Stimulated activated CD4-positive, alpha-beta T cell treated with anti-CD3 and anti-CD28 coated beads, Interleukin-12 subunit alpha, Interleukin-12 subunit beta, amount 100 ng/mL, for 24 hours (primary cell): ENCODE data around the gene ELP5.
A peak's percentile ranks its signal among the peaks of the same experiment; 100 is the strongest.
"Not testable (repeated sequence)": the region's sequence is repeated elsewhere in the genome, so short reads cannot be mapped to it uniquely, and the experiment has no call there.

Experiments
- DNase-seq, 2 experiments: peaks; one replicate each; pipeline ENCODE4 v3.0.0-alpha.2; 2020; ENCODE audit warnings: low read depth in 2 of 2

The ELP5 gene

DNA sequence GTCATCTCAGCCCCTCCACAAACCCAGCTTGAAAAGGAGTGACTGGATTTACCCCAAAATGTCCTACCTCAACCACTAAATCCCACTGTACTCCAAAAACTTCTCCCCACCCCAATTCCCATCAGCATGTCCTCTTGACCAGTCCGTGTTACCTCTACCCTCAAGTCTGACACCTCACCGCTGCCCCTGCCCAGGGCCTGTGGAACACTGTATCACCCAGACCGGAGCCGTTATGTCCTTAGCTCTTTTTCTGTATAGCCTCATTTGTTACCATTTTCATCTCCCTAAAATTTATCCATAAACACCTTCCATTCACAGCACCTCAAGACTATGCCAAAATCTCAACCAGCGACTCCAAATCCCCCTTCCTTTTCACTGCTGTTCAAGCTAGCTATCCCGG, 15.2 kb upstream of the ELP5 start:
- DNase-seq = no peak

DNA sequence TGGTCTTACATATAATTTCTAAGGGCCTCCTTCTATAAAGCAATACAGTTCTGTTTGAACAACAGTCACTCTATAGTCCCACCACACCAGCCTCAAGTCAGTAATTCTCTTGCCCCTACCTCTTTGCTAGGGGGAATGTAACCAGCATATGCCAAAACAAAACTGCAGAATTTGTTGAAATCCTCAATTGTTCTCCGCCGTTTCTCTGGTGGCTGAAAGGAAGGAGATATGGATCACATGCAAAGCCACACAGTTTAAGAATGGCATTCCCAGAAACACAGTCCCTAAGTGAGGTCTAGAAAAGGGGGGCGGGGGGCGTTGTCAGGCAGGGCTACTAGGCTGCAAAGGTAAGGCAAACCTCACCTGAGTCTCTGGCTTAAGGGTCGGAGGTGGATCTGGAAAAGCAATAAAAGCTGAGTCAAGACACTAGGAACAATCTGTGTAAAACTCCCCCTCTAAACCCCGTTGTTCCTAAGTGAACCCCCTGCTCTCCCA, 14.7 kb upstream of the ELP5 start:
- no peak for DNase-seq

DNA sequence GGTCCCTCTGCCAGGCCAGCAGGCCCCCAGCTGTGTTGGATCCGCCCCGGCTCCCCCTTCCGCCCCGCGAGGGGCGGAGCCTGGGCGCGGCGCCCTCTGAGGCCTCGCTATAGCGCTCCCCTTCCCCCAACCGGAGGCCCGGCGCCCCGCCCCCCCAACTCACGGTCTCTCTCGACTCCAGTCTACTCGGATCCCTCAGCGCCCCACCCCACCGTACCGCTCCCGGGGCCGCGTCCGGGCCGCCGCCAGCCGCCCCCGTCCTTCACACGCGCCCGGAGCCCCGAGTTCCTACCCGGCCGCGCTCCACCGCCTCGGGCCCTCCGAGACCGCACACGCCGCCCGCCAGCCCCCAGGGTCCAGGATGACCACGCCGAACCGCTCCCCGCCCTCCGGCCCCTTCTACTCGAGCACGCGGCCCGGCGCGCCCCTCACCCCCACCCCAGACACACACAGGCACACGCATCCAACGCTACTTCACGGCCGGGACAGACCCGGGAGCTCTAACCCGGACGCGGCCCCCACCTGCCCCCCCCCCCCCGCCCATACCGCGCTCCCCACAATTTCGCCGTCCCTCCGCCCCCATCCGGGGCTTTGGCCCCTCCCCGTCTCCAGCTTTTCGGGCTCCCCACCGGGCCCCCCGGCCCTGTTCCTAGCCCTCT, 14.1 kb upstream of the ELP5 start:
- peak; percentile 76 to 86 for DNase-seq

DNA sequence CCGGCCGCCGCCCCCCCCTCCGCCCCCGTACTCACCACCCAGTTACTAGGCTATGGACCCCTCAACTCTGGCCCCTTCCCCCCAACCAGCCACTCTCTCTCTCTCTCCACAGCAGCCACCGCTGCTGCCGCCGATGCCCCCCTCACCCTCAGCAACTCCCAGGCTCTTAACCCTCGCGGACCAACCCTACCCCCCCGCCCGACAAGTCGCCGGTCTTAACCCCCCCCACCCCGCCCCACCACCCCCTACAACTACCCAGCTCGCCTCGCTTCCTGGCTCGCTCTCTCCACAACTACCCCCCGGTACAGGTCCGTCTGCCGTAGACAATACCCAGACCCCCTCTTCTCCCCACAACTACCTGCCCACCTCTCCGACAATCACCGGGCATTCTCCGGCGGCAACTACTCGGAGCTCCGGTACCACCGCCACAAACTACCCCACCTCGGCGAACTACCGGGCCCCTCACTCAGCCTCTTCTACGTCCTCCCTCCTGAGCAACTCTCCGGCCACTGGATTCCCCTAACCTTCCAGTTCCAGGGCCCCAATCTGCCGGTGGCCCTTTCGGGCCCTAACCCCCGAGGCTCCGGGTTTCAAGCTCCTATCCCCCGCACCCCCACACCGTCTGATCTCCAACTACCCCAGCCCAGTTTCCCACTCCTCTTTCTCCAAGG, 13.5 kb upstream of the ELP5 start:
- DNase-seq = no peak

DNA sequence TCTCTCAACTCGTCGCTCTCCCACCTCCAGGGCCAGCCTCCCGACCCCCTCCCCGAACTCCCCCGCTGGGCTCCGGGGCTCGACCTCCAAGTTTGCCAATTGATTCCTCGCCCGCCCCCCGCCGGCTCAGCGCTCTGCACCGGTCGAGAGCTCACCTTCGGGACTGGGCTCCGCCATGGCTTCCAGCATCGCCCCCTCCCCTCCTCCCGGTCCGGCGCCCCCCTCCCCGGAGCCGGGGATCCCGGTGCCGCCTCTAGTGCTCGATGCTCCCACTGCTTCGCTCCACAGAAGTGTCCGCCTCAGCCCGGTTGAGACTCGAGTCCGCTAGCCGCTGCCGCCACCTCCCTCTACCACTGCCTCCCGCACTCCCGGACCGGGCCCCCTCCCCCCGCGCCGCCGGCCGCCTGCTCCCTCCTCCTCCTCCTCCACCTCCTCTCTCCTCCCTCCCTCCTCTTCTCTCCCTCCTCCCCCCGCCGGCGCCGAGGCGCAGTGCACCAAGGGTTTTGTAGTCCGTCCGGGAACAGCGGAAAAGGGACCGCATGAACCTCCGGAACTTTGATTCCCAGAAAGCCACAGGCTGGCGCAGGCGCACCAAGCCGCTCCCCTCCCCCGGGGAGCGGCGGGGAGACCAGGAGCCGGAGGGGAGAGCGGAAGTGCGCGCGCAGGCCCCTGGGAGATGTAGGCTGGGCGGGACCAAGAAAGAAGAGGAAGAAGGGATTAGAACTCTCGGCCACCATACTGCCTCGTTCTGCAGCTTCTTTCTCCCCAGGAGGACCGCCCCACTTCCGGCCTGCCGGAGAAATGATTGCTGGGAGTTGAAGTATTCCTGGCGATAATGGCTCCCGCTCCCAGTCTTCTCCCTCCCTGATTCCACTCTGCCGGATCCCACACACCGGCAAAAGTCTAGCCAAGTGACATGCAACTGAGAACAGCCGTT, 12.7 kb upstream of the ELP5 start, which contains the start of gene PHF23:
PHF23 (minus strand) TSS at position 367 of the 937 bp plus-strand sequence; CDS start at position 189, 178 bp downstream.
- DNase-seq = peak; percentile 96 to 97

DNA sequence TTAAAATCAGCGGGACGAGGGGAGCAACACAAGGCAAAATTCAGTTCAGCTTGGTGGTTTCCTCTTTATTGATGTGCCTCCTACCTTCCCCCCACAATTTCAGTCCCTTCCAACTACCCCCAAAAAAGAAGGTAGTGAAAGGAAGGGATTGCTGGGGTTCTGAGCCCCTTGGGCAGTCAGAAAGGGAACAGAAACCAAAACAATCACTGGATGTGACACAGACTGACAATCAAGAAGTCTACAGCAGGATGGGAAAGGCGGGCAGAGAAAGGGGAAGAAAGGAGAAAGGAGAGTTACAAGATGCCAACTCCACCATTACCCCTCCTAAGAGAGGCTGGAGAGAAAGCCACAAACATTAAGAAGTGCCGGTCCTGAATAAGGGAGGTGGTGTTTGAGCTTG, 11.6 kb upstream of the ELP5 start:
- DNase-seq = no peak

DNA sequence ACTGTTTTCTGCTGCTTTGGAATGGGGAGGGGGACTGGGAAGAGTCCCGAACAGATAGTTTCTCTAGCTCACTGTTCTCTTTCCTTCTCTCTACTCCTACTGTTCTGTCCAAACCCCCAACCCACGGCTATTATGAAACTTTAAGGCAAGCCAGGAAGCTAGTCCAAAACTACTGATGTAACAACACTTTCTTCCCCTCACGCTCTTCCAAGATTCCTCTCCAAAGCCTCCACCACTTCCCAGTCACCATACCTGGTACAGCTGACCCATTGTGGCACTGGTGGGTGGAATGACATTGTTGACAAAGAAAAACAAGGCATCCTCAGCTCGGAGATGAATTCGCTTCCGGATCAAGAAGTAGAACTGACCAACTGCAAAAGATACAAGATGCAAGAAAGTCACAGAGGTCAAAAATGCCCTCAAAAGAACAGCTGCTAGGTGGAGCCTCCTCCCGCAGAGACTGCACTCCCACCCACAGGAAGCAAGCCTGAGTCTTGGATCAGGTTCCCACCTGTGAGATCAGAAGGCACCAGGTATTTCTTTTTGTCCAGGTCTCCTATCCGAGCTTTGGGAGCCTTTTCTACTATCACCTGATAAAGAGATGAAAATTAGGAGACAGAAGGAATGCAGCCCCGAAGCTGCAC, 10.8 kb upstream of the ELP5 start:
- DNase-seq = no peak

DNA sequence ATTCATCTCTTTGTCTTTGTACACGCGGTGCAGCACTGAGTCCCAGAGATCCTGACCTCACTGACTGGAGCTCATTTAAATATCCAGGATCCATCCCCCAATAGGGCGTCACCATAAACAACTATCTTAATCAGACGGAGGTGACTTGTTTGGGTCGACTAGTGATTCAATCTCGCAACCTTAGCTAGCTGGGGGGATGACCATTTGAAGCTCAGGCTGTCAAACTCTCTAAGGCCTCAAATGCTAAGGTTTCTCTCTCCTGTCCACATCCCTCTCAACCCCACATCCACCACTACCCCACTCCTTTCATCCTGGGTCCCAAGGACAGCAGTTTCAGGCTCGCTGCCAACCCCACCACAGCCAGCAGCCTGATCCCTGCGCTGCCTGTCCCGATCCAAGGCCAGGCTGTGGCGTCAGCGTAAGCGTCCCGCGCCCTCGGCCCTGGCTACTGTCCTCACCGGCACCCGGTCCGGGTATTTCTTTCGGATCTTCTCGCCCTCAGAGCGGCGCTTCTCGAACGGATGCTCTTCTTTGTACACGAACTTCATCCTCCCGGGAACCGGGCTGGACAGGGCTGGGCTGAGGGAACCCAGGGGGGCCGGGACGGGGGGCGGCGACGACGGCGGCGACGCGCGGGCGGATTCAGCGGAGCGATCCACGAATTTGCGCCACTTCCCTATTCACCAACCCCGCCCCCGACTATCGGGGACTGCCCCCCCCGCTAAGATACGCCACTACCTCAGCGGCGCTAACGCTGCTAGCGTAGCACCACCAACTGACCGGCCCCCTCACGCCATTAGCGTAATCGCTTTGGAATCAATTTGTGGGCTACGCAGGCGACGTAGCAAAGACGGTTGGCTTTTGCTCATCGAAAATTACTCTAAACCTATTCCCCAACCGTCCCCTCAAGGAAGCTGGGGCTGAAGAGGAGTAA, 10.0 kb upstream of the ELP5 start, which contains the start of gene GABARAP:
GABARAP (minus strand) TSS at position 667 of the 934 bp plus-strand sequence; CDS start at position 548, 119 bp downstream.
- peak; percentile 83 to 90 for DNase-seq

DNA sequence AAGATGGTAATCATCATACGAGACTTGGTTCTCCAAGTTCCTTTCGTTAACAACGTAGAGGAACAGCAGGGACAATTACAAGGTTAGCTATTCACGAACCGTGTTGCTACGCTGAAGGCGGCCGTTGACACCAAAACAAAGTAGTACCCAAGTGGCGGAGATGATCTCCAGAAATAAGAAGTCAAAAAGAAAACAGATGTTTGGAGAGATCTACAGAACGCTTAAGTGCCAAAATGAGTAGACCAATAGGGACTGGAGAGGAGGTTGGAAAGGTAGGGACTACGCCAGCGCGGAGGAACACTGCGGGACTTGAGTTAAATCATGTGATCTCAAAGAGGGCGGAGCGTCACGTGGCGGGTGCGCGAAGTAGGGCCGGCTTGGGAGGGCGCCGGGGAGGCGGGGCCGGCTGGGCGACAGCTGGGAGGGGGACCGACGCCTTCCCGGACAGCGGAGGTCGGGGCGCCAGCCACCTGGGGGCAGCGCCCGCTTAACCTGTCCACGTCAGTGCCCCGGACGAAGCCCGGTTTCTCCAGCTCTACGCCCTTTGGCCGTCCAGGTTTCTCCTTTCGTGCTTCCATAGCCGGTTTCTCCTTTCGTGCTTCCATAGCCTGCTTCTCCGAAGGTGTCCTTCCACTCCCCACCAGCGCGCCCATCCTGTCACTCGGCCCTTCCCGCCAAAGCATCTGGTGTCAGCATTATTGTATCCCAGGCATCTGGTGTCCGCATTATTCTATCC, 9.1 kb upstream of the ELP5 start:
- peak; percentile 81 to 89 for DNase-seq

DNA sequence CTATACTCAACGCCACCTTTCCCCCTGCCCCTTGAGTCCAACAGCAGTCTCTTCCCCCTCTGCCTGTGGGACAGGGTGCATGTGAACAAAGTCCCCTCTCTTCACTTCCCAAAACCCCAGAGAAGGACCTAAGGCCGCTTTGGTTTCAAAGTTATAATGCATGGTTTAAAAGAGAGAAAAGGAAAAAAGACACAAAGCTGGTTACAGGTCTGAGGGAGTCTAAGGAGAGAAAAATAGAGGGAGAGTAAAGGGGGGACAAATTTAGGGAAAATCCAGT, 8.6 kb upstream of the ELP5 start:
- DNase-seq = no peak

DNA sequence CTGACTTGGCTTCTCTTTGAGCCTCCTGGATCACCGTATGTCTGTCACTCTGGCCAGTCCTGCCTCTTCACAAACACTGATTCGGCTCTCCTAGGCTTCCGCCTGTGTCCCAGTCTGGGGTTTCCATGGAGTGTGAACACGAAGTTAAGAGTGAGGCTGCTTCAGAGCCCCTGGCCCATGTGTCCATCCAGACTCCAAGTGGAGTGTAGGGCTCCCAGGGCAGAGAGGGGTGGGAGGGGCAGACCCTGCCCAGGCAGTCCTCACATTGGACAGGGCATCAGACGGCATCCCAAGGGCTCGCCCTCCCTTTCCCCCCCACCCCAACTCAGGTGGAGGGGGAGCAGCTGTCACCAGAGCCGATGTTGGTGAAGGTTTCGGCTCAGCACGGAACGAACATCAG, 8.2 kb upstream of the ELP5 start:
- not testable (repeated sequence) for DNase-seq

DNA sequence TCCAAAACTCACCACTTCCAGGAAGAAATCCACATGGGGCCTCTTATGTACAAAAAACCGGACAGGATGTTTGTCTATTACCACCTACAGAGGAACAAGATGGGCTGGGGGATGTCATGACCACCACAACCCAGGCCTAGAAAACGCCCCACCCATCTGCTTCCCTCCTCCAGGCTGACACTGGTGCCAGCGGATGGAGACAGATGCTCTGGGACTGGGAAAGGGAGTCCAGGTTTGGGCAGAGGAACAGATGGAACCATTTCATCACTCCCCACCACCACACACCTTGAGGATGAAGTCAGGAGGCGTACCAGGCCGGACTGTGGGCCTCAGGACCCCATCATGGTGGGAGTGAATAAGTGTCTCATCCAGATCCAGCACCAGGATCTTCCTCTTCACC, 5.2 kb upstream of the ELP5 start:
- DNase-seq = no peak

DNA sequence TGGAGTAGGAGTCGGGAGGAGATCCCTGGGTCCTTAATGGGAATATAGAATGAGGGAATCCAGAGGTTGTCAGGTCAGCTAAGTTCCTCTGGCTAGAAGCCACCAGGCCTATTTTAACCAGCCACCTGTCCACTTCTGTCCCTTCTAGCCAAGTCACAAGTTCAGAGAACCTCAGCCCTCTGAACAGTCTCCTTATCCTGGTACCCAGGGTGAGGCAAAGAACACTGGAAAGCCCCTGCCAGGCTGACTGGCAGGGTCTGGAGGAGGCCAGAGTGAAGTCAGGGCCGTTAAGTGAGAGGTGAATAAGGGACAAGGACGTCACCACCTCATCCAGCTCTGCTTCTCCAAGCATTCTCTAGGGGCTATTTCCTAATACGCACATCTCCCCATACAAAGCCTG, 3.2 kb upstream of the ELP5 start:
- no peak for DNase-seq

DNA sequence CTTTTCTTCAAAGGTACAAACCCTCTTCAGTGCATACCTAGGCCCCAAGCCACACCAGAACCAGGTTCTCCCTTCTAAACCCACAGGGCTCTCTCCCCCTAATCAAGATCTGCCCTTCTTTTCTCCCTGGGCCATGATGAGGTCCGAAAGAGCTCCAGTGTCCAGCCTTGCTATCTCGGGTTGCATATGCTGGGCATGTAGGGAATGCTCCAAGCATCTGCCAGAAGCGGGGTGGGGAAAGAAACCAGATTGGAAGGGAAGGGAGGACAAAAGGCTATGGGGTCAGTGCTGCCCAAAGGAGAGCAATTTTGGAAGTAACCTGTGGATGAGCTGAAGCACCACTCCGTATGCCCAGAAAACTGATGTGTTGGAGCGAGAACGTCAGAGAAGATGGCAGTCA, 2.8 kb upstream of the ELP5 start:
- no peak for DNase-seq

DNA sequence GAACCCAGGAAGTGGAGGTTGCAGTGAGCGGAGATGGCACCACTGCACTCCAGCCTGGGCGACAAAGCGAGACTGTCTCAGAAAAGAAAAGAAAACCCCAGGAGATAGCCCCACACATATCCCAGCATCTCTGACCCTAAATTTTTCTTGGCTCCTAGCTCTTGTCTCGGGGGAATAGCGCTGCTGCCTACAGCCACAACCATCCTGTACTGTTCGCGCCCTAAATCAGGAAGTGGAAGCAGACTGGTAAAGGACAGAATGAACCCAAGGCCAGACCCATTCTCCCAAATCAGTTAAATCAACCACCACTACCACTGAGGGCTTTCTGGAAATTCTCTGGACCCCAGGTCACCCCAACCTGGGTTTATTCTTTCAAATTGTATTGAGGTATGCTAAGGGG, 2.2 kb upstream of the ELP5 start:
- no peak for DNase-seq

DNA sequence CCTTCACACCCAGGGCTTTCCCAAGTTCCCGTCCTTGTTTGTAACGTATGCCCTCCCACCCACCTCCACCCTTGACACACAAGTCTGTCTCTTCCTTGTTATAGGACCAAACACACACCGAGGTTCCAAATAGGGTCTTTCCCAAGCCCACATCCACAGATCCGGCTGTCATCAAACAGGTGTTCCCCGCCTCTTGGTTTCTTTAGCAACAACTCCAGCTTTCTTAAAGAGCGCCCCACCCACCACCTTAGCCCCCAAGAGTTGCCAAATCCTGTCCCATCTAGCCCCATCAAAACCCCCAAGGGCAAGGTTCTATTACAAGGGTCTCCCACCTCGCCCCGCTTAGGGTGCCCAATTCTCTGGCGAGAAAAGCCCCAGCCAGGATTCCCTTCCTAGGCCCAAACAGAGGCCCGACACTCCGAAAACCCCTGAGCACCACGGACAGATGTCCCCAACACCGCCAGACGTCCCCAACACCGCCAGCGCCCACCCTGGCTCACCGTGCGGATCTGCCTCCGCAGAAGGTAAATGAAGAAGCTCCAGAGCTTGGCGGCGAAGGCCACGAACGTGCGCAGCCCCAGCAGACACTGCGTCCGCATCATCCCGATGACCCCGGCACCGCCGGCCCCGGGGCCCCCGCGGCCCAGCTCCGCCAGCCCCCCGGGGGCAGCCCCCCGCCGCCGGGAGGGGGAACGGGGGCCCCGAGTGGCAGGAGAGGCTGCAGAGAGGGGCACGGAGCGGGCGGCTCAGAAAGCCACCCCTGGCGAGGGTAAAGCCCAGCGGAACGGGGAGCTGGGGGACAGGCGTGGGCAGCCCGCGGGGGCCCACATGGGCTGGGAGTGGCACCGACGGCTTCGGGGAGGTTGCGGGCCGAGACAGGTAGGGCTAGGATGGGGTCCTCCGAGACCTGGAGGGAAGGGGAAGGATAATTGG, 1.1 kb upstream of the ELP5 start:
- no peak for DNase-seq

DNA sequence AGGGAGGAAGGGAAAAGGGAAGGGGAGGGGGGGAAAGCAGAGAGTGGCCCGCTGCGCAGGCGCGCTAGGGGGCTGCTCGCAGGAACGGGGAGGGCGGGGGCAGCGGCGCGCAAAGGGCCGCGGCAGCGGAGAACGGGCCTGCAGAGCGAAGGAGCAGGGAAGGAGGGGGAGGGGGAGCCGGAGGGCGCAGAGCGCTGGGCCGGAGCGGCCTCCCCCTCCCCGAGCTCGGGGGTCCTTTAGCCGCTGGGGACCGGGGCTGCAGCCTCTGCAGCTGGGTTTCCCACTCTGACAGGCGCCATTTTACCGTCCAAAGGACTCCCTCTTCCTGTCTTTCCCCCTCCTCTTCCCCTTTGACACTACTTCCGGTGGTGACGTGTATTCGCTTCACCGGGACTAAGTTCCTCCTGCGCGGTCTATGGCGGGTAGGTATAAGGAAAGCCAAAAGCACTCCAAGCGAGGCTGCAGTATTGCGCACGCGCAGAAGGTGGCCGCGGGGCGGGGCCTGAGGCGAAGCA, 297 bp upstream of the ELP5 start, which contains the start of gene CTDNEP1:
CTDNEP1 (minus strand) TSS at position 74 of the 515 bp plus-strand sequence. CDS start 438 bp downstream, outside the sequence.
- DNase-seq = peak; percentile 97

DNA sequence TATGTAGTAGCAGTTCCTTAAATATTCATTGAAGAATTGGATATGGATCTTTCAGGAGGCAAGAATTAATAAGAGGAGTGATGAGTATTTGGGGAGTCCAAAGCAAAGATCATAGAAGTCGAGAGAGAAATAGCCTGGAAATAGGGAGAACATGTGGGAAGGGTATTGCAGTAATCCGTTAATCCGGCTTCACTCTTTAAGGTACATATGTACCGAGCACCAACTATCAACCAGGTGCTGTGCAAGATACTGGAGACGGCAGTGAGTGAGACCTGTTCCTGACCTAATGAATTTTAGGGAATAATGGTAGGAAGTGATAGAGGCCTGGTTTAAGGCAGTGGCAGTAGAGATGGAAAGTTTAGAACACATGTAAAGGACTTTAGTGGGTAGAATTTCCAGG, 1.1 kb downstream of the ELP5 start:
- no peak for DNase-seq

DNA sequence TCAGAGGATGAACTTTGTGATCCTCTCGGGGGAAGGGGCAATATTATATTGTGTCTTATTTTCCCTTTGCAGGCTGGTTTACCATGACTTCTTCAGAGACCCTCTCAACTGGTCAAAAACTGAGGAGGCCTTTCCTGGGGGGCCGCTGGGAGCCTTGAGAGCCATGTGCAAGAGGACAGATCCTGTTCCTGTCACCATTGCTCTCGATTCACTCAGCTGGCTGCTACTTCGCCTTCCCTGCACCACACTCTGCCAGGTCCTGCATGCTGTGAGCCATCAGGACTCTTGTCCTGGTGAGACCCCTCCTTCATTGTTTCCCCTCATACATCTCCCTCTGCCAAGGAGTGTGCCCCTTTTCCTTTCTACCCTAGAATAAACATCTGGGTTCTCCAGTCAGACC, 2.5 kb downstream of the ELP5 start:
- no peak for DNase-seq
